ENCODE results near the gene TAF11L3.

GRCh38 chr5:17511775-17512325 lies 6.3 kb upstream of the TAF11L3 start:
- no peak for TF ChIP-seq CTCF (IDR thresholded peaks at IDR 0.05; ENCODE audit: low read length)
- no peak for TF ChIP-seq EZH2 (IDR thresholded peaks at IDR 0.05; ENCODE audit: borderline replicate concordance, low read length)

Measured in OCI-LY1 (cell line).